Left ventricle myocardium superior (tissue), 1 donor: ENCODE measurements around the gene KIF5A. TPM values are rescaled to one million over a fixed set of nuclear protein-coding genes. Genes with fewer than 3 reads are reported as not detected.
"Not testable (repeated sequence)": the region's sequence is repeated elsewhere in the genome, so short reads cannot be mapped to it uniquely, and the experiment has no call there.

ENCODE experiments used
- ATAC-seq: fragments of 200-7000 bp; cut with Tn5 transposase; one replicate; pipeline ENCODE4 v1.9.1; 2020; ENCODE audit warnings: mild to moderate bottlenecking, moderate library complexity
- DNase-seq: peaks from one replicate; pipeline ENCODE4 v3.0.0-alpha.2; 2020
- intact Hi-C: fragments of 100-400 bp; cut with micrococcal nuclease; formaldehyde crosslinking; loops from one replicate; pipeline ENCODE4 v1.11.0; 2022
- total RNA-seq: library from RNA; stranded (reverse); fragmentation: NEBNext Ultra II Directional; extraction: Animal tissue kit (Norgen Biotek cat#: 25700); gene quantifications from one replicate; pipeline ENCODE4 v1.2.1, GENCODE V29; 2021
- donor health status: DM: no; HTN: yes; CAD: no; lungs with severe emphysema.

KIF5A gene
- total RNA-seq, 1 donor from 2014 or later: 0.12 TPM

- intact Hi-C loops: no loop called here
- DNase-seq (no peak), ATAC-seq (no peak)
Observed at GRCh38 chr12:57576613-57577160, 26.8 kb downstream of the KIF5A start.

GRCh38 chr12:57577981-57578758 lies 28.3 kb downstream of the KIF5A start:
- no peak for ATAC-seq
- intact Hi-C loops: no loop called here
- DNase-seq: no peak

- intact Hi-C loops: no loop called here
- no peak for ATAC-seq
- DNase-seq: no peak
Observed at GRCh38 chr12:57579011-57579410, 29.2 kb downstream of the KIF5A start.

GRCh38 chr12:57579677-57580465 lies 30.0 kb downstream of the KIF5A start:
- DNase-seq (no peak), ATAC-seq (no peak)
- intact Hi-C loops: loop anchor here (5.0 kb wide), 1 partner anchor 42 kb away; no protein-coding TSS in a partner anchor

- ATAC-seq (no peak), DNase-seq (no peak)
- intact Hi-C loops: loop anchor here (5.0 kb wide), 1 partner anchor 42 kb away; no protein-coding TSS in a partner anchor
Observed at GRCh38 chr12:57580466-57580795, 30.6 kb downstream of the KIF5A start.

- intact Hi-C loops: loop anchor here (5.0 kb wide), 1 partner anchor 40 kb away; no protein-coding TSS in a partner anchor
- DNase-seq (no peak), ATAC-seq (no peak)
Observed at GRCh38 chr12:57581802-57582201, 32.0 kb downstream of the KIF5A start.

GRCh38 chr12:57582440-57582839 lies 32.6 kb downstream of the KIF5A start:
- ATAC-seq: no peak
- DNase-seq: no peak
- intact Hi-C loops: loop anchor here (5.0 kb wide), 1 partner anchor 40 kb away; no protein-coding TSS in a partner anchor

- DNase-seq (no peak), ATAC-seq (peak; percentile 97)
Observed at GRCh38 chr12:57583008-57583831, 33.4 kb downstream of the KIF5A start.

GRCh38 chr12:57584050-57584449 lies 34.2 kb downstream of the KIF5A start:
- no peak for DNase-seq
- intact Hi-C loops: loop anchor here (5.0 kb wide), 1 partner anchor 38 kb away; no protein-coding TSS in a partner anchor
- no peak for ATAC-seq

More at GRCh38 chr12:57583008-57583831, 33.4 kb downstream of the KIF5A start:
- intact Hi-C loops: loop anchor here (5.0 kb wide), 1 partner anchor 39 kb away; no protein-coding TSS in a partner anchor

- DNase-seq (no peak), ATAC-seq (no peak)
- intact Hi-C loops: loop anchor here (5.0 kb wide), 1 partner anchor 38 kb away; no protein-coding TSS in a partner anchor
Observed at GRCh38 chr12:57584690-57585089, 34.8 kb downstream of the KIF5A start.

GRCh38 chr12:57585156-57585555 lies 35.3 kb downstream of the KIF5A start:
- DNase-seq: no peak
- intact Hi-C loops: no loop called here
- ATAC-seq: no peak

GRCh38 chr12:57586128-57586527 lies 36.3 kb downstream of the KIF5A start:
- DNase-seq (no peak), ATAC-seq (no peak)
- intact Hi-C loops: no loop called here

GRCh38 chr12:57586832-57587429 lies 37.1 kb downstream of the KIF5A start:
- no peak for ATAC-seq
- DNase-seq: no peak
- intact Hi-C loops: no loop called here

- DNase-seq, intact Hi-C loops, ATAC-seq: not testable (repeated sequence)
Observed at GRCh38 chr12:57588951-57589610, 39.2 kb downstream of the KIF5A start.

- DNase-seq (no peak), ATAC-seq (no peak)
- intact Hi-C loops: no loop called here
Observed at GRCh38 chr12:57590479-57590863, 40.6 kb downstream of the KIF5A start.

GRCh38 chr12:57590864-57591781 lies 41.3 kb downstream of the KIF5A start, which contains the start of gene PIP4K2C:
Gene PIP4K2C (plus strand): TSS chr12:57591192. CDS start chr12:57591290, 98 bp downstream.
- DNase-seq: peak; percentile 91
- intact Hi-C loops: no loop called here
- ATAC-seq: peak; percentile 99

GRCh38 chr12:57591782-57592325 lies 42.0 kb downstream of the KIF5A start:
- ATAC-seq (no peak), DNase-seq (no peak)
- intact Hi-C loops: no loop called here
